NCI-H2227 (cell line): ENCODE data around the gene CCNL2.
"Not testable (repeated sequence)": the region's sequence is repeated elsewhere in the genome, so short reads cannot be mapped to it uniquely, and the experiment has no call there.

ENCODE experiments used
- DNase-seq: peaks from one replicate; lab custom pipeline; 2025; ENCODE audit not compliant: unreplicated experiment; lab: John Stamatoyannopoulos, UW

The CCNL2 gene

GRCh38 chr1:1400576-1401456 is 1.7 kb upstream of the CCNL2 start:
- DNase-seq: no peak

- peak; percentile 59 for DNase-seq
These were observed 889 bp upstream of the CCNL2 start for GRCh38 chr1:1399872-1400575.

GRCh38 chr1:1398677-1399186 is 403 bp downstream of the CCNL2 start:
- DNase-seq: no peak

- no peak for DNase-seq
These were observed 1.2 kb downstream of the CCNL2 start for GRCh38 chr1:1397839-1398523.

- DNase-seq: no peak
These were observed 4.0 kb downstream of the CCNL2 start for GRCh38 chr1:1395166-1395565.

- DNase-seq: no peak
These were observed 5.0 kb downstream of the CCNL2 start for GRCh38 chr1:1394116-1394515.

GRCh38 chr1:1393428-1393827 is 5.7 kb downstream of the CCNL2 start:
- no peak for DNase-seq

- DNase-seq: no peak
These were observed 6.1 kb downstream of the CCNL2 start for GRCh38 chr1:1393014-1393413.

GRCh38 chr1:1391225-1391624 is 7.9 kb downstream of the CCNL2 start:
- no peak for DNase-seq

- no peak for DNase-seq
These were observed 8.5 kb downstream of the CCNL2 start for GRCh38 chr1:1390675-1391074.

GRCh38 chr1:1388078-1388472 is 11.1 kb downstream of the CCNL2 start:
- DNase-seq: no peak

GRCh38 chr1:1387098-1388077 is 11.7 kb downstream of the CCNL2 start:
- no peak for DNase-seq

- DNase-seq: no peak
These were observed 13.2 kb downstream of the CCNL2 start for GRCh38 chr1:1385931-1386330.

- not testable (repeated sequence) for DNase-seq
These were observed 13.8 kb downstream of the CCNL2 start for GRCh38 chr1:1385339-1385738.

- no peak for DNase-seq
These were observed 17.8 kb downstream of the CCNL2 start for GRCh38 chr1:1381294-1381693.

GRCh38 chr1:1380860-1381259 is 18.3 kb downstream of the CCNL2 start:
- DNase-seq: no peak

GRCh38 chr1:1377540-1378205 is 21.5 kb downstream of the CCNL2 start:
- DNase-seq: no peak

- no peak for DNase-seq
These were observed 22.4 kb downstream of the CCNL2 start for GRCh38 chr1:1376551-1377226.

- peak; percentile 100 for DNase-seq
These were observed 24.0 kb downstream of the CCNL2 start, which contains the start of gene AURKAIP1 for GRCh38 chr1:1374929-1375662. AURKAIP1 (minus strand) TSS chr1:1375207; CDS start chr1:1374756, 451 bp downstream.
